GM21737 (cell line): ENCODE measurements around the gene BAMBI.

Source experiments
- ATAC-seq: cut with Tn5 transposase; IDR thresholded peaks from one replicate; pipeline ENCODE4 v1.9.1; 2021; ENCODE audit warnings: mild to moderate bottlenecking, moderate library complexity; ENCODE audit not compliant: unreplicated experiment

BAMBI gene

DNA sequence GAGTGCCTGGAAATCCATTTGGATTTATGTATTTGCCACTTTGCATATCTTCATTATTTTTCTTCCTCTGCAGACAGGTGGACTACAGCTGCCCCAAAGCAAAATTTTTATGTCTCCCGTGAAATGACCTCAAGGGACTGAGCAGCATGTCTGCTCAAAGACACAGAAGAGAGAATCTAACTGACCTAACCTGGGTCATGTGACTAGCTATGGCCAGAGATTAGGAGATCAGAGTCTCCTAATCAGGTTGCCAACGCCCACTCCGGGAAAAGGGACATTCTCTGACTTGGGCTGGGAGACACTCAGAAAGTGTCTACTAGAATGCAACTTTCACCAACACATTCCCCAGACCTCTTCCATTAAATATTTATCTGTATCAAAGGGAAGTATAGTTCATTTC is 2.5 kb upstream of the BAMBI start:
- ATAC-seq, result no peak

- no peak for ATAC-seq
Observed at GRCh38 chr10:28676326-28676967, 874 bp upstream of the BAMBI start.

- ATAC-seq, result no peak
Observed at GRCh38 chr10:28677888-28678686, 766 bp downstream of the BAMBI start.

DNA sequence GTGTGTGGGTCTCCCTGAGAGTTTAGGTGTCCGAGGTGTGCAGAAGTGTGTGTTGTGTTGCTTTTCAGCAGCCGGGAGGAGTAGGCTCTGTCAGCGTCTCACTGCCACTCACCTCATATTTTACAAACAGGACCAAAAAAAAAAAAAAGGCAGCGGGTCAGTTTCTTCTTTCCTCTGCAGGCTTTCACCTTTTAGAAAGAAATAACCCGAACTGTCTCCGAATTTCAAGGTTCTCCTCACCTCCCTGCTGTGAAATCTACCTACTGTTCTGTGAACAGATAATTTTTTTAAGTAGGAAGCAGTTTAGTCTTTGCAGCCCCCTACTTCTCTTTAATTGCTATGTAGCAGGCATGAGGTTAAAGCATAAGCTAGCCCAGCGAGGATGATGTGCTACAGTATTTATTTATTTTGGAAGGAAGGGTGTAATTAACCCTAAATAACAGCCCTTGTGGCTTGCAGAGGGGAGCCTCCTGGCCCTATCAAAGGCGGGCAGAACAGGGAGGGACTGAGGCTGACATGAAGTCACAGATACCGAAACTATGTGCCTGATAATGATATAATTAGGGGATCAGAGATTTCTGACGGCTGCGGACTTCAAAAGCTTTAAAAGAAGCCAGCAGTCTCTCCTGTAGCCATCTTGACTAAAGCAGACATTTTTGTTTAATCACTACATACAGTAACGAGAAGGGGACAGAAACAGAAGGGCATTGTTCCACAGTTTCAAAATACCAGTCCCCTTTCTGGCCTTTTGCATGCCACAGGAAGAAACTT is 1.6 kb downstream of the BAMBI start:
- no peak for ATAC-seq

DNA sequence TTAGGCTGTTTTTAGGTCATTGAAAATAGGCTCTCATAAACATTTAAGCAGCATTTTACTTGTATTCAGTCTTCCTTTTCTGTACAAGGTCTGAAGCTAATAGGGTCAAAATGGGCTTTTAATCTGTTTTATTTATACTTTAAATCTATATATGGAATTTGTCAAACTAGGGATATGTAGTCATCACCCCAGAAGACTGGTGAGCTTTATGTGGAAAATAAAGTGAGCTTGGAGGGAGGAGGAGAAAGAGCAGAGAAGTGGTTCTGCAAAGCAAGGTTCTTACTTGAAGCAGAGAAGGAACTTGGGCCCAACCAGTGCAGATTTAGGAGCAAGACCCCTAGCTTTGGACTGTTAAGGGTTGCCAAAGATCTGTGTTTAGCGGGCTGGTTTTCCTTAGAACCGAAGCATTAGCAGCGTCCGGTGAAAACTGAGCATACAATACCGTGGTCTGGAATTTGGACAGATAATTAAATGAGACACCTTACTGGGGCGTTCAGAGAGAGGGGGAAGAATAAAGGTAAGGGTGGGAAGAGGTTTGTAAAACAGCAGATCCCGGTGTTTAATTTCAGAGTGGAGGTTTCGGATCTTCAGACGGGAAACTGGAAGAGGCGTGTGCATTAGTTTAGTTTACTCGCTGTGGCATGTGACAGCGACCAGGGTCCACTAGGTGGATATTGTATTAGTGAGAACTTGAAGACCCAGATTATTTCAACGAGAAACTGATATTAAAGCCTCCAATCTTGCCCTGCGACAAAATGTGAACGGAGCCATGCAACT is 2.4 kb downstream of the BAMBI start:
- ATAC-seq, result no peak

GRCh38 chr10:28680358-28680752 is 3.0 kb downstream of the BAMBI start:
- ATAC-seq, result no peak

- ATAC-seq, result no peak
Observed at GRCh38 chr10:28681291-28681763, 4.0 kb downstream of the BAMBI start.

GRCh38 chr10:28681928-28682750 is 4.8 kb downstream of the BAMBI start:
- no peak for ATAC-seq

GRCh38 chr10:28684157-28684985 is 7.0 kb downstream of the BAMBI start:
- ATAC-seq, result no peak

DNA sequence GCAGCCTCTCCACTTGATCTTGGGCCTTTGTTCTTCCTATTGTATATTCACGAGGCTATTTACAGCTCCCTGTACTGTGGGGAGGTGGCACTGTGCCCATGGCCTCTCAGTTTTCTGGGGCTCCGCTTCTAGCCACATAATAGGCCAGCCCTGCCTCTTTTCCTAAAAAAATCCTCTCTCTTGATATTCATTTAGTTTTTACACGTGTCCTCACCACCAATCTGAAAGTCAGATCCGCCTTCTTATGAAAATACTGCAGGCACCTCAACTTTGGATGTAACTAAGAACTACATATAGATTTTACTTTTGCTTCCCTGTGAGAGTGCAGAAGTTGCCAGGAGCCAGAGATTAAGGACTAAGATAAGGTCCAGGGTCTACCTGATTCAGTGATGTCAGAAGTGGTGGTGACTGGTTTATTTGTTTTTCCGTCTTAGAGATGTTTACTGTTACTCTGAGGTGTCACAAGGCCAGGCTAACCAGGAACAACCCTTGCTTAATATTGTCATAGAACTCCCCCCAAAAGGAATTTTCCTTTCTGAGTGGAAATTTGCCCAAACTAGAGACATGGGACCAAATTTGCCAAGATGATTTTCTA is 7.8 kb downstream of the BAMBI start:
- ATAC-seq, result no peak

DNA sequence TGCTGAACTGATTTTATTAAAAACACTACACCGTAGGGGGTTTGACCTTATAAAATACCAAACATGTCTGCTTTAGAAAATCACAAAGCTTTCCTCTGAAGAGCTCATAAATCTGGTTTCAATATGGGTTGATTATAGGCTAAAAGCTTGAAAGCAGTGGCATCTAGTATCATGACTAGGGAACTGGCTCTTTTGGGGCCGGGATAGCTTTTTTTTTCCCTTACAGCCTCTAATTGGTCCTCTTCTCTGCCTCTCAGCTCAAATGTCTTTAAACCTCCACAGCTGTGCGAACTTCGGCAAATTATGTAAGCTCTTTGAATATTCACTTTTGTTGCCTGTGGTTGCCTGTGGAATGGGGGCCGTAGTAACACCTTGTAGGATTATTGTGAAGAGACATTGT is 8.4 kb downstream of the BAMBI start:
- no peak for ATAC-seq

DNA sequence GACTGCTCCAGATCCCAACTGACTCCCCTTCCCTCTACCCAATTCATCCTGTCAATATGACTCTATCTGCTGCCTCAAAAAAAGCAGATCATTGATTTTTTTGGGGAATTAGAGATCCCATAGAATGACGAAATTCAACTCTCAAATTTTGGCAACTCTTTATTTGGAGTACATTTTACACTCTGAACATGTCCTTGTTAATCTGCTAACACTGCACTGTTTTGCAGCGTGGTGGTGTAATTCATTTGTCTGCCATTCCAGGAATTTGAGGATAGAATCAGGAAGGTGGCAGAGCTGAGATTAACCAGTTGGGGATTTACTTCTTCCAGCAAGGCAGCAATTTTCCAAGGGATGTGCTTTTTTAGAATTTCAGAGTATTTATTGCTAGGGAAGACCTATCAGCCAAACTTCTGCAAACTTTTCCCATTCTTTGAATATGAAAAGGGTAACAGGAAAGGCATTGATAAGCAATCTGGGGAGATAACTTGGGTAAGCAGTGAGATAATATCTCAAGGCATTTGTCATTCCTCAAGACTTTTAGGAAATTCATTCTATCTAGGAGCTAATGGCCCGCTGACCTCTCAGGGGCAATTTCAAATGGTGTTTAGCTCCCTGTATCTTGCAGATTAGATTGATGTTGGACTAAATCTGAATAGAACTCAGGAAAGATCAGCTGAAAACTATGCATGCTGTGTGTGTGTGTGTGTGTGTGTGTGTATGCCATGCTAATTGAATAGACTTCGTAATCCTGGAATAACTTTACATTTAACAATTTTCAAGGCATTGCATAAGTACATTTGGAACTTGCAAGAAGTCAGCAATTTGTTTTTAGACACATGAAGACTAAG is 9.7 kb downstream of the BAMBI start:
- no peak for ATAC-seq

GRCh38 chr10:28687683-28688001 is 10.3 kb downstream of the BAMBI start:
- no peak for ATAC-seq

DNA sequence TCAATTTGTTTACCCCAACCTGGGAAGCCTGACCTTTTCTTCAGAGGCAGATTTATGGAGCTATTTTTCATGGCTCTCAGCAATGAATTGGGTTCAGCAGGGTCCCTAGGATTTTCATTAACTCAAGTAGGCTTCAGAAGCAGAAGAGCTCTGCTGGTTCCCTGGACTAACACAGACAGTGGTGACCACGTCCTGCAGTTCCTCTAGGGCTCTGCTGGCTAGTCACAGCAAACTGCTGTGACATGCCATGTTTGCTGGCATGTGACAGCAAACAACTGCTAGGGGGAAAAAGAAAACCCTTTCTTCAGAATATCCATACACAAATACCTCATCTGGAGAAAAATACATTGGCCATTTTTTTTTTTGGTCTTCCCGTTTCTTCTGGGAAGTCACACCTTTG is 13.2 kb downstream of the BAMBI start:
- no peak for ATAC-seq

GRCh38 chr10:28691187-28691694 is 13.9 kb downstream of the BAMBI start:
- no peak for ATAC-seq

DNA sequence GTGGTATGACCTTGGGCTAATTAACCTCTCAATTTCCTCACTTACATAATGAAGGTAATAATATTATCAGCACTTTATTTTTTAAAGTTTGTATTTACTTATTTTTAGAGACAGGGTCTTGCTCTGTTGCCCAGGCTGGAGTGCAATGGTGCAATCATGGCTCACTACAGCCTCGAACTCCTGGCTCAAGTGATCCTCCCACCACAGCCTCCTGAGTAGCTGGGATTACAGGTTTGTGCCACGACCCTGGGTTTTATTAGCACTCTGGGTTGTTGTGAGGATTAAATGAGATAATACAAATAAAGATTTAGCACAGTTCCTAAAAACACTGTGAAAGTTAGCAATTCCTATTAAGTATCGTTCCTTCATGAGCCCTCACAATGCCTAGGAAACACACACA is 14.7 kb downstream of the BAMBI start:
- no peak for ATAC-seq

DNA sequence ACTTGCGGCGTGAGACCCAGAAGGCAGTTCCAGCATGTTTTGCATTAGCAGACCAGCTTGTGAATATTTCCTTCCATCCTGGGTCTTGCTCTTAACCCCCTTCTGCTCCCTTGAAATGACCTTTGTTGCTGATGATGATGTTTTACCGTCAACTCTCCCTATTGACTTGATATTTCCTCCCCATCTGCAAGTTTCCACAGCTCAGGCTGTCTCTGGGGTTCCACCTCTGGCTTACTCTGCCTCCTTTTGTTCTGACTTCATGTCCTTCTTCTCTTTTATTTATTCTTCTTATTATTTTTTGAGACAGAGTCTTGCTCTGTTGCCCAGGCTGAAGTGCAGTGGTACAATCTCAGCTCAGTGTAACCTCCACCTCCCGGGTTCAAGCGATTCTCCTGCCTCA is 17.2 kb downstream of the BAMBI start:
- no peak for ATAC-seq

GRCh38 chr10:28698075-28698474 is 20.8 kb downstream of the BAMBI start:
- ATAC-seq, result no peak
